Measurements from ENCODE around the gene DST. TPM values are rescaled to one million over a fixed set of nuclear protein-coding genes. Genes with fewer than 3 reads are reported as not detected.

The DST gene
- total and polyA plus RNA-seq, 2 of the 8 experiments (the other 6 are each of a cell fraction or from before 2014, with no cell fraction given): 49.4 to 116 TPM

- TF ChIP-seq SUZ12 (IDR thresholded peaks at IDR 0.05; ENCODE audit: low read length) (no peak), PHF8 (conservative IDR thresholded peaks at IDR 0.05; ENCODE audit: low read depth, low read length) (no peak), NRF1 (IDR thresholded peaks at IDR 0.05; ENCODE audit: low read depth, low read length) (no peak), BCL11A (IDR thresholded peaks at IDR 0.05; ENCODE audit: low read depth in 2 of 2, low read length in 2 of 2) (no peak), CREB1 (IDR thresholded peaks at IDR 0.05) (no peak), CHD2 (IDR thresholded peaks at IDR 0.05; ENCODE audit: low read length) (no peak), RFX5 (IDR thresholded peaks at IDR 0.05; ENCODE audit: borderline replicate concordance, low read depth, low read length) (no peak), MAX (IDR thresholded peaks at IDR 0.05) (no peak), TCF12 (IDR thresholded peaks at IDR 0.05; ENCODE audit: low read depth, low read length) (no peak), SIN3A (conservative IDR thresholded peaks at IDR 0.05 in 1 of 2, IDR thresholded peaks at IDR 0.05 in 1 of 2; ENCODE audit: low read depth in 1 of 2, low read length in 2 of 2) (no peak)
Observed at GRCh38 chr6:56685102-56685733, 42.5 kb upstream of the DST start (continued).
